Muscle of back (tissue), 11 donors: ENCODE data around the gene POLG. TPM values are rescaled to one million over a fixed set of nuclear protein-coding genes. Genes with fewer than 3 reads are reported as not detected.

Experiments used
- DNase-seq, 3 donors: peaks; one replicate each; pipeline versions ENCODE4 v3.0.0 to v3.0.0-alpha.2; 2013
- polyA plus RNA-seq, 10 donors: library from polyadenylated mRNA; unstranded; fragments of 120-200 nt; gene quantifications; one replicate each; pipeline ENCODE4 v1.2.1, GENCODE V29; 2013; ENCODE audit not compliant: insufficient read length in 10 of 10

The POLG gene
- polyA plus RNA-seq, 10 donors, result 31.8 to 53.5 (median 39.4) TPM

- DNase-seq, result peak; percentile 64 to 95 (median 88)
Measured at GRCh38 chr15:89358755-89359439, 24.3 kb upstream of the POLG start.

- DNase-seq, result no peak
Measured at GRCh38 chr15:89358435-89358754, 23.8 kb upstream of the POLG start.

DNA sequence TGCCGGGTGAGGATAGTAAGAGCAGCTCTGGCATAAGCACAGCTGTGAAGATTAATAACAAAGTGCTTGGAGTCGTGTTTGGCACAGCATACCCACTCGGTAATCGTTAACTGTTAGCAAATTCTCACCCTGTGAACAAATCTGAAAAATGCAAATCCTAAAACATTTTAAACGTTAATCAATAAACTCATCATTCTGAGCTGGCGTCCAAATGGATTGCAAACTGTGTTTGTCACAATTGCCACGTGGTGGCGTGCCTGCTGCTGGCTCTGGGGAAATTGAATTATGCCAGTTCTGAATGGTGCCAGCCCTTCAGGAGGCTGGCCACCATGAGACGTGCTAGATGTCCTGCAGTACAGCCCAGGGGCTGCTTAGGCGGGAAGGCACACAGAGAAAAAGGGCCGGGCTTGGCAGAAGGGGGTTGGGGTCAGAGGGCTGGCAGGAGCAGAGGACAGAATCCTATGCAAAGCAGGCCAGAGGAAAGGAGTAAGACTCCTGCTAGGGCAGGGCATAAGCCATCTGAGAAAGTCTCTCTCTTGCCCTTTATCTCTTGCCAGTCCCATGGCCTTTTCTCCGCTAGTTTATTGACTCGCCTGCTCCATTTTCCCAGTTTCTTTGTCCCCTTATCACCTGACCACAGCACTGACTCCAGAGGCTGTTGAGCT is 22.1 kb upstream of the POLG start:
- DNase-seq, result no peak

- no peak for DNase-seq
Measured at GRCh38 chr15:89353991-89354390, 19.4 kb upstream of the POLG start.

- no peak for DNase-seq
Measured at GRCh38 chr15:89352476-89352875, 17.9 kb upstream of the POLG start.

DNA sequence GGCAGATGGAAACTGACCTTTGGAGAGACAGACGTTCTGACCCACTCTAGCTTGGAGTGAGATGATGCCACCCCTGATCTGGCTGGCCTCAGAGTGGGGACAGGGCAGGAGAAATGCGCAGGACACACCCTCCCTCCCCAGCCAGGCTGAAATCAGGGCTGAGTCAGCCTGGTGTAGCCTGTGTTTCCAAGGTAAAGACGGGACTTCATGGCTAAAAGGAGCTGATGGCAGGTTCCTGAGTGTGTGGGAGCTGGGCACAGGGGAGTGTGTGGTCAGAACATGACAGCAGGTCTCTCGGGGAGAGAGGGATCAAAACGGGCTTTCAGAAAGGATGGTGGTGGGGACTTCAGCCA is 14.6 kb upstream of the POLG start:
- DNase-seq, result no peak

GRCh38 chr15:89346516-89347231 is 12.1 kb upstream of the POLG start:
- no peak for DNase-seq

DNA sequence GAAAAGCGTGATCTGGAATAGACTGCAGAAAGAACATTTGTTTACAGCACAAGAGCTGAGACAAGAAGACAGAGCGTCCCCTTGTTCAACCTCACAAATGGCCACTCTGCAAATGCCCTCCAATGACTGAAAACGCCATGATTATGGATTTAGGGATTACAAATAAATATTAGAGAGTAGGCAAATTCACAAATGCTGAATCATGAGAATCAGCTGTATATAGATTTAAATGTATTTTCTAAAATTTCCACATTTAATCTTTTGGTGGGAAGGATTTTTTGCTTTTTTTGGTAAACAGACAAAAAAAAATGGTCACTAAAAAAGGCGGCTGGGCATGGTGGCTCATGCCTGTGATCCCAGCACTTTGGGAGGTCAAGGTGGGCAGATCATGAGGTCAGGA is 10.6 kb upstream of the POLG start:
- no peak for DNase-seq

- DNase-seq, result no peak
Measured at GRCh38 chr15:89342840-89343239, 8.2 kb upstream of the POLG start.

DNA sequence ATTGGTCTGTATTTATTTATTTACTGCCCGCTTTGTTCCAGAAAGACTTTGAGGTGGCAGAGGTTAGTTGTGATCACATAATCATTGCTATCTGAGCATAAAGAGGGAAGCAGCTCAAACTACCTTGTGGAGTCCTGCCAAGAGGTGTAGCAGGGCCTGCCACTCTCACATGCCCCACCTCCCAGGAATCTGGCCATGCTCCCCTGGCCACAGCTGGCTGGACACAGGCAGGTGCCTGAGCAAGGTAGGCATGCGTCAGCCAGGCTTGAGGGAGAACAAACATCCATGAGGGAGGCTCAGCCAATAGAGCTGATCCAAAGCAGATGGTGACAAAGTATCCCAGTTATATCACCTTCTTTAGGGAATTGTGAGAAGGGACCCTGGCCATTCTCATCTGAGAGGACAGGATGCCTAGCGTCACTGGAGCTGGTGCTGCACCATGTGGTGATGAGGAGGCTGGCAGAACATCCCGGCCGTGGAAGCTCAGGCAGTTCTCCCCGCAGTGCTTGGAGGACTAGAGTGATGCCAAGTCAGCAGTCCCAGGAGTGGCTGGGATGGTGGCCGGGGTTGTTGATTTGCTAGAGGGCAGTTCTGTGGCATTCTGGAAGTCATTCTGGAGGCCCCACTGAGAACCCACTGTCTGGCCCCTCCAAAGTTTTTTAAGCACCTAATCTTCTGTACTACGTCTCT is 6.8 kb upstream of the POLG start:
- no peak for DNase-seq

DNA sequence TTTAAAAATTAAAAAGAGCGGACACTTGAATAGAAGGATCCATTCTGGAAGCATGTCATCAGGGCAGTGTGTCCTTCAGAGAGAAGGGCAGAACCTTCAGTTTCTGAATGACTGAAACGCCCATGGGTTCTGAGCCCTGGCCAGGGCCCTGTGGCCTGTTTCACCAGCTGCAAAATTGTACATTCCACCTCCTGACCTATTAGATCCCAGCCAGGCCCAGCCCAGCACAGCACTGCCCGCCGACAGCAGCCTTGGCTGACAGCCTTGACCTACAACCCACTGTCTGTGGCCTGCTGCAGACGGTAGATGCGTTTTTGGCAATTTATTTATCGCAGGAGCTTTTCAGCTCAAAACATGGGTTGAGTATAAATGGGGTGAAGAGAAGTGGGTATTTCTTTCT is 5.9 kb upstream of the POLG start:
- DNase-seq, result no peak

DNA sequence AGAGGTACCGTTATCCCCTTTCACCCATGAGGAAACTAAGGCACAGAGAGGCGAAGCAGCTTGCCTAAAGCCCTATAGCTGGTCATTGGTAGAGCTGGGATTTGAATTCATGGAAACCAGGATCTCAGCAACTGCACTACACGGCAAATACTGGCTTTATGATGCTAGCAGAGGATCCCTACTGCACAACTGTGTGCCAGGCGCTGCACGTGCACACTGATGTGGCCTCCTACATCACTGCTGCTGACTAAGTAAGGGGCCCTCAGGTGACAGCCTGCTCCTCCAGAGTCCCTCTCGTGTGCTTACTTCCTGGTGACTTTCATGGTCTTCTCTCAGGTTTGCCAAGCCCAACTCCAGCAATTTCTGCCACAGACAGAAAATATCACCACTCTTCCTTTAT is 3.4 kb upstream of the POLG start:
- no peak for DNase-seq

DNA sequence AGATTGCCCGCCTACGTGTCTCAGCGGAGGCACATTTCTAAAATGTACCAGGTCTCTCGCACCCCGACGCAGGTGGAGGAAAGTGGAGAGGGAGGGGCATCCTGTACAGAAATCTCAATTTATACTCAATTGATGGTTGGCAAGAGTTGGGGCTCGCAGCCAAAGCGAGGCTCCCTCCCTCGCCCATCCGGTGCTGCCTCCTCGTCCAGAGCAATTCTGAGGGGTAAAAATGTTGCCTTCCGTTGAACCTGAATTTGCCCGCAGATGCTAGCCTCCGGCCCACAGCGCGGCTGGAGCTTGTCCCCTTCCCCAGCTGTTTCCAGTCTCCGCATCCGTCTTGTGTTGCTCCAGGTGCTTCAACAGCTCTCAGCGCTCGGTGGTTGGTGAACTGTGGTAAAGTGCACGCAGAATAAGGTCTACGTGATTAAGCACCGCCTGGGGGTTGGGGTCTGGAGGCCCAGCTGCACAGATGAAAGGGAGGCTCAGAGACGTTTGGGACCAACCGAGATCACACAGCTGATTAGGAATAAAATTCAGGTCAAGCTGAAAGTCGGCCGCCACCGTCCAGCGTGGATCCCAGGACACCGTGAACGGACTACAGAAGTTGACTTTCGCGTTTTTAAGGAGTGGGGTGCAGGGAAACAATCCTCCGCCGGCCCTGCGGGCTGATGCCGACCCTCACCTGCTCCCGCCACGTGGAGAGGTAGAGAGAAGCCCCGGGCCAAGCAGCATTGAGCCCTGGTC is 846 bp upstream of the POLG start:
- DNase-seq, result no peak

- no peak for DNase-seq
Measured at GRCh38 chr15:89333959-89334509, 590 bp downstream of the POLG start.

GRCh38 chr15:89333011-89333860 is 1.4 kb downstream of the POLG start:
- DNase-seq, result no peak

DNA sequence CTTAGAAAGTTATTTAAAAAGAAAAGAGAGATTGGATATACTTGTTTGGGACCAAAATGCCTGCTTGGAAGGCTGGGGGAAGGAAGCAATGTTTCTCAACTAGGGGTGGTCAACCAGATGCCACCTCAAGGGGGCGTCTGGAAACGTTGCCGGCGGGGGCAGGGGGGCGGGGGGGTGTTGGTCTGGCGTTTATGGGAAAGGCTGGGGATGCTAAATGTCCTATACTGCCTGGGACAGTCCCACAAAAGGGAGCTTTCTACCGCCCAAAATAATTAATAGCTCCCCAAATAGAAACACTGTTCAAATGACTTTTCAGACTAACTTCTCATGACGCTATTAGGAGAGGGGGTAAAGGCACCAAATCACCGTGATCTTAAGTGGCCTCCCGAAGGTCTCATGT is 2.2 kb downstream of the POLG start:
- no peak for DNase-seq

DNA sequence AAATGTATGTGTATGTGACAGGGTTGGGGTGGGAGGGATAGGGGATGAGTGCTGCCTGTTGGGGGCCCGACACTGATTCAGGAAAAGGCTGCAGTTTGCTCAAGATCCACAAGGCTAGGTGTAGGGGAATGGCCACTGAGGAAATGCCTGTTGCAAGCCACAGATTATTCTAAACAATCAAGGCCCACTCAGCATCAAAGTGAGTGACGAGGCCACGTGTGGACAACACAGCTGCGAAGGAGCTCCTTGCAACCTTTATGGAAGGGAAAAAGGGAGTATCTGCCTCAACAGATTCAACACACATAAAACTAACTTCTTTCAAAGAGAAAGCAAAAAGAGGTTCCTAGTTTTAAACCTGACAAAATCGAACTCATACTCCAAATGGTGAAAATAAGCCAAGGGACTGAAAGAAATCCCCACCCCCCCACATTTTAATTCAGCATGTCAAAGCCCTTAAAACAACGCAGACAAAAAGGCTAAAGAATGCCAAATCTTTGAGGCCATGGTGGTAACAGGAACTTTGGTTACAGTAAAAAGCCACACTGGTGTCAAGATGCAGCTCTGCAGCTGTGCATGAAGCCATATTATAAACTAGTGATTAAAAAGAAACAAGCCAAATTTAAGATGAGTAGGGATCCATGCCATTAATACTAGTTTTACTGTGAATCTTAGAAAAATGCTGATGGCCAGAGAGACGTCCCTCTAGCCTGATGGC is 3.6 kb downstream of the POLG start:
- DNase-seq, result no peak

- no peak for DNase-seq
Measured at GRCh38 chr15:89330119-89330518, 4.5 kb downstream of the POLG start.

- DNase-seq, result no peak
Measured at GRCh38 chr15:89329329-89330084, 5.1 kb downstream of the POLG start.
